Measurements from ENCODE around the gene ITPR1.
"Not testable (repeated sequence)": the region's sequence is repeated elsewhere in the genome, so short reads cannot be mapped to it uniquely, and the experiment has no call there.

Gene ITPR1

DNA sequence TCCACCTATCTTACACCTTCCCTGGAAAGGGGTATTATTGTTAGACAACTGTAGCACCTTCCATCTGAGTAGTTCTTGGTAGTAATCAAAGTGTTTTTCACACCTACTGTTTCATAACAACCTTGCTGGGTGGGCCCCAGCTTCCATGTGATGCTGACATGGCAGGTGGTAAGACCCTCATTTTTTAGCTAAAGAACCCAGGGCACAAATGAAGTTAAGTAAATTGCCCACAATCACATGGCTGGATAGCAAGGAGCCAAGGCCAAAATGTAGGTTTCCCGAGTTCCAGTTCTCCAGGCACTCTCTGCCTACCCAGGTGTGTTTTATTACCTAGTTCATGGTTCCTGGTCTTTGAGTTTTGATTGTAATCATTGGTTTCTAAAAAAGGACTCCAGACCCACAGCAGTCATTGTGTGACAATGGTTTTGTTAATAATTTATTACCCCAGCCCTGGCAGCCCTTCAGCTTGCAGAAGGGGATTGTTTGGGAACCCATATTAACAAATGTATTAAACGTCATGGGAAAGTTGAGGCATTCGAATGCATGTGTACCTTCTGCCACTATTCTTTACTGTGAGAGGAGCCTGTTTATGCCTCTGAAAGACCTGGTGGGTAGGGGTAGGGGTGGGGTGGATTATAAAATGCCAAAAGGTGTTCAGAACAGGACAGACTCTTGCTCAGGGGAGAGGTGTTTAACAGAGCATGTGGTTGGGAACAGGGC, 263.9 kb downstream of the ITPR1 start:
- DNase-seq (ENCODE audit: low read depth in 2 of 2) = no peak

GRCh38 chr3:4757575-4758248, 264.6 kb downstream of the ITPR1 start:
- DNase-seq (ENCODE audit: low read depth in 2 of 2) = no peak

GRCh38 chr3:4758249-4758860, 265.2 kb downstream of the ITPR1 start:
- DNase-seq (ENCODE audit: low read depth in 2 of 2) = no peak

GRCh38 chr3:4758957-4759656, 266.0 kb downstream of the ITPR1 start:
- DNase-seq (ENCODE audit: low read depth in 2 of 2) = no peak

GRCh38 chr3:4759689-4760312, 266.7 kb downstream of the ITPR1 start:
- no peak for DNase-seq (ENCODE audit: low read depth in 2 of 2)

- DNase-seq (ENCODE audit: low read depth in 2 of 2) = no peak
Measured at GRCh38 chr3:4761759-4762158, 268.6 kb downstream of the ITPR1 start.

GRCh38 chr3:4762481-4763230, 269.5 kb downstream of the ITPR1 start:
- DNase-seq (ENCODE audit: low read depth in 2 of 2) = not testable (repeated sequence)

GRCh38 chr3:4763604-4764247, 270.6 kb downstream of the ITPR1 start:
- DNase-seq (ENCODE audit: low read depth in 2 of 2) = no peak

DNA sequence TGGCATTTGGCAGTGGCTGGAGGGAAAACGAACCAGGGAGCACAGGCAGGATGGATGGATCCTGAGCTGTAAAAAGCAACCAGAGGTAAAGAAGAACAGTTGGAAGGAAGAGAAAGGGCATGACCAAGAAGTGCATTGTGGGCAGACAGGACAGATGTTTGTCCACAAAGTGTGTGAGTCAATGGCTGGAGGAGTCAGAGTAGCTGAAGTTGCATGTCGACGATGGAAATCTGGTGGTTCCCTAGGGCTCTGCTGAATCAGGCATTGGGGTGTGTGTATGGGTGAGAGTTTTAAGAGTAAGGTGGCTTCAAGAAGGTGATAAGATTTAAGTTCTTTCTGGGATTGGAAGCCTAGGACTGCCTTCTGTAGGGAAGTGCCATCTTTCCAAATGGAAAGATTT, 272.1 kb downstream of the ITPR1 start:
- DNase-seq (ENCODE audit: low read depth in 2 of 2) = no peak

GRCh38 chr3:4766263-4766662, 273.1 kb downstream of the ITPR1 start:
- no peak for DNase-seq (ENCODE audit: low read depth in 2 of 2)

DNA sequence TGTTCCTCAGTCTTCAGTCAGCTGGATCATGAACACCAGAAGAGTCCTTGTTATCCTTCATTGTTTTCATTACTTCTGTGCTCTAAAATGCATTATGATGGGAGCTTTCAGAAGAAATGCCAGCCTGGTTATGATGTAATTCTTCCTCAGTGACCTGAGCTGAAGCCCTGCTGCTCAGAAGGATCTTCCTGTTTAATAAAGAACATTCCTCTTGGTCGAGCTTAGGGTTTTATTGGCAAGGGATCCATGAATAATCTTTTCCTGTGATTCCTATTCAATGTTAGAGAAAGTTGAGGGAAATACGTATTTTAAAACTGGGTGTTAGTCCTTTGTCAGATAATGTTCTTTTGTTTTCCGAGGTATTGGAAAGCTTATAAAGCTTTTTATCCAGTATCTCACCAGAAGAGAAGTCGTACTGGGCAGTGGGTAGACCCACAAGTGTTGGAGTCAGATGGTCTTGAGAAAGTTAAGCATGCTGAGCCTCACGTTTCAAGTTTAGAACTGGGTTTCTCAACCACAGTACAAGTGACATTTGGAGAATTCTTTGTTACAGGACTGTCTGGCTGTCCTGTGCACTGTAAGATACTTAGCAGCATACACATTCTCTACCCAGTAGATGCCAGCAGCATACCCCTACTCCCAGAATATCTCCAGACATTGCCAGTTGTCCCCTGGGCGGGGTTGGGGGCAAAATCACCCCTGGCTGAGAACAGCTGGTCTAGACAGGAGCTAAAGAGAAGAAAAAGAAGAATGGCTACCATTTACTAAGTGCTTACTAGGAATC, 273.8 kb downstream of the ITPR1 start:
- DNase-seq (ENCODE audit: low read depth in 2 of 2) = no peak

- DNase-seq (ENCODE audit: low read depth in 2 of 2) = no peak
Measured at GRCh38 chr3:4768021-4768420, 274.9 kb downstream of the ITPR1 start.

DNA sequence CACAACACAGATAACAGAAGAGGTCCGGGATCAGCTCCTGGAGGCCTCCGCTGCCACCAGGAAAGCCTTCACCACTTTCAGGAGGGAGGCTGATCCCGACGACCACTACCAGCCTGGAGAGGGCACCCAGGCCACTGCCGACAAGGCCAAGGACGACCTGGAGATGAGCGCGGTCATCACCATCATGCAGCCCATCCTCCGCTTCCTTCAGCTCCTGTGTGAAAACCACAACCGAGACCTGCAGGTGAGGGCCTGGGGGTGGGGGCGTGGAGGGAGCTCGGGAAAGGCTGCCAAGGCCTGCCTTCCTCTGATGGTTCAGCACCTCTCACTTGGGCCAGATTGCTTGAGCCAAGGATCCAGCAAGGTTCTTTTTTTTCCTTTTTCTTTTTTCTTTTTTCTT, 275.4 kb downstream of the ITPR1 start:
- no peak for DNase-seq (ENCODE audit: low read depth in 2 of 2)

- DNase-seq (ENCODE audit: low read depth in 2 of 2) = no peak
Measured at GRCh38 chr3:4770561-4770960, 277.4 kb downstream of the ITPR1 start.

- no peak for DNase-seq (ENCODE audit: low read depth in 2 of 2)
Measured at GRCh38 chr3:4771243-4771642, 278.1 kb downstream of the ITPR1 start.

DNA sequence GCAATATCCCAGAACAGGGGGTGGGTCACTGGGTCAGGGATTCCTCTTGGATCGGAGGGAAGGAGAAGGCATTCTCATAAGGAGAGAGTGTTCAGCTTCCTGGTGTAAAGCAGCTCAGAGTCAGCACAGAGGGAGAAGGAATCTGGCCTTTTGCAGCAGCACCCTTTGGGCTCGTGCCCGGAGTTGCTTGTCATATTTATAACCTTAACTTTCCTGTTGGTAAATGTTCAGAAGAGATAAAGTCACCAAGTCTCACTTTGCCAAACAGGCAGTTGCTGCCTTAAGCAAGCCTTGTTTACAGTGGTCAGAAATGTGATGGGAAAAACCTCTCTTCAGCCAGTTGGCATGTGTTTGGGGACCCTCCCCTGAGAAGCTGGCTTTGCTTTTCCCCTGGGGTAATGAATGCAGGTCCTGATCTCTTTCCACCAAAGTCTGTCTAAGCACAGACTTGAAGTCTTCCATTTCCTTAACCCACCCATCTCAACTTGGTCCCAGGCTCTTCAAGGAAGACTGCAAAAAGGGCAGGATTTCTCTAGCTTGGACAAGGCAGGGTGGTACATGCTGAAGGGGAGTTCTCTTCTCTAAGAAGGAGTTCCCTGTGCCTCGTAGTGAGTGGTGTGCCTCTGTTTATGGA, 279.1 kb downstream of the ITPR1 start:
- no peak for DNase-seq (ENCODE audit: low read depth in 2 of 2)

DNA sequence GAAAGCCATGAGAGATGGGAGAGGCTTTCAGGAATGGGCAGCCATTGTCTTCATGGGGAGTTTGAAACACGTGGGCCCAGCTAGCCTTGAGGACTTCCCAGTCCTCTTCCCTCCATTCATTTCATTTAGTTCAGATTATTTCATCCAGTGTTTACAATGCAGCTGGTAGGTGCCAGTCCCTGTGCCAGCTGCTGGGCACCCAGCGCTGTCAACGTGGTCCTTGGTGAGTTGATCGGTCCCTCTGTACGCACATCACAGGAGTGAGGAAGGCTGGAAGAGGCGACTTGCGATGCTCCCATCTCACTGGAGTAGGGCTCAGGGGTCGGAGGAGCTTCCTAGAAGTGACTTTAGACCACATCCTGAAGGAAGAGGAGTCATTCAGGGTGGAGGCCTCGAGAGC, 279.7 kb downstream of the ITPR1 start:
- no peak for DNase-seq (ENCODE audit: low read depth in 2 of 2)

DNA sequence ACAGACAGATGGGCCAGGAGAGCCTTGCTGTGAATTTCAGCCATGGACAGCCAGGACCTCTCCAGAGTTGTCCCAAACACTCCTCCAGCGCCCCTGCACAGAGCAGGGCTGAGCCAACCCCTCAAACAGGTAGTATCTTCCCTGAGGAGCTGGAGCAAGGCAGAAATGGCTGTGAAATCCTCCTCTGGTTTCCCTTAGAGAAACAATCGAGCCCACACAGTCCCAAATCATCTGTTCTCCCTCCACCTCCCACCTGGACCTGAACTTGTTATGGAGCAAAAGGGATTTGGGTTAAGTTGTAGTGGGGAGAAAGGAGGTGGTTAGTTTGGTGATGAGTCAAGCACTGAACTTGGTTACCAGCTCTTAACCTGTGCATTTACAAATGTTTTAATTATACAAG, 280.4 kb downstream of the ITPR1 start:
- no peak for DNase-seq (ENCODE audit: low read depth in 2 of 2)

- no peak for DNase-seq (ENCODE audit: low read depth in 2 of 2)
Measured at GRCh38 chr3:4774531-4774930, 281.4 kb downstream of the ITPR1 start.

Data from activated CD8-positive, alpha-beta memory T cell treated with anti-CD3 and anti-CD28 coated beads for 4 hours (primary cell).